GM19468 (cell line): Measurements from ENCODE around the gene TAOK3.
A peak's percentile ranks its signal among the peaks of the same experiment; 100 is the strongest.
"Not testable (repeated sequence)": the region's sequence is repeated elsewhere in the genome, so short reads cannot be mapped to it uniquely, and the experiment has no call there.

ENCODE experiments used
- ATAC-seq: cut with Tn5 transposase; IDR thresholded peaks from one replicate; pipeline ENCODE4 v1.9.1; 2021; ENCODE audit warnings: mild to moderate bottlenecking, moderate library complexity, moderate number of reproducible peaks; ENCODE audit not compliant: unreplicated experiment; ENCODE audit errors: extremely low read depth

The TAOK3 gene

GRCh38 chr12:118372541-118373495 lies at the start of gene TAOK3:
TAOK3 (minus strand) TSS chr12:118372907; CDS start chr12:118255567, 117,340 bp downstream.
- ATAC-seq: peak; percentile 57

- ATAC-seq: no peak
These were observed 48.0 kb upstream of the TAOK3 start for GRCh38 chr12:118420673-118421072.

- no peak for ATAC-seq
These were observed 45.8 kb upstream of the TAOK3 start for GRCh38 chr12:118418385-118419057.

- no peak for ATAC-seq
These were observed 45.2 kb upstream of the TAOK3 start for GRCh38 chr12:118417942-118418341.

- ATAC-seq: no peak
These were observed 37.1 kb upstream of the TAOK3 start for GRCh38 chr12:118409834-118410233.

GRCh38 chr12:118408241-118408640 lies 35.5 kb upstream of the TAOK3 start:
- ATAC-seq: not testable (repeated sequence)

- ATAC-seq: peak; percentile 52
These were observed 32.3 kb upstream of the TAOK3 start for GRCh38 chr12:118404876-118405521.

- ATAC-seq: no peak
These were observed 29.5 kb upstream of the TAOK3 start for GRCh38 chr12:118402251-118402650.

GRCh38 chr12:118398940-118399339 lies 26.2 kb upstream of the TAOK3 start:
- no peak for ATAC-seq

GRCh38 chr12:118398524-118398923 lies 25.8 kb upstream of the TAOK3 start:
- no peak for ATAC-seq

GRCh38 chr12:118397708-118398440 lies 25.2 kb upstream of the TAOK3 start:
- no peak for ATAC-seq

GRCh38 chr12:118391836-118392235 lies 19.1 kb upstream of the TAOK3 start:
- ATAC-seq: no peak

GRCh38 chr12:118391424-118391823 lies 18.7 kb upstream of the TAOK3 start:
- ATAC-seq: no peak

GRCh38 chr12:118377884-118378470 lies 5.3 kb upstream of the TAOK3 start:
- no peak for ATAC-seq

- ATAC-seq: no peak
These were observed 4.5 kb upstream of the TAOK3 start for GRCh38 chr12:118377021-118377883.

GRCh38 chr12:118376089-118377020 lies 3.6 kb upstream of the TAOK3 start, which contains the start of gene SUDS3:
SUDS3 (plus strand) TSS chr12:118376555; CDS start chr12:118376692, 137 bp downstream.
- no peak for ATAC-seq

GRCh38 chr12:118375348-118375747 lies 2.6 kb upstream of the TAOK3 start:
- no peak for ATAC-seq

GRCh38 chr12:118374909-118375308 lies 2.2 kb upstream of the TAOK3 start:
- no peak for ATAC-seq
